Stomach (tissue), 4 donors: ENCODE data around the gene PRR16.

Source experiments
- EP300 ChIP-seq: sonication (generic); formaldehyde crosslinking; IDR thresholded peaks from one replicate; pipeline ENCODE4 v1.6.1; 2017; ENCODE audit warnings: antibody characterized with exemption
- POLR2A ChIP-seq, 4 donors: fragments of 450-650 bp; IDR thresholded peaks; one replicate each; pipeline ENCODE4 v1.6.1; 2016; ENCODE audit warnings: antibody characterized with exemption in 4 of 4, control low read depth in 2 of 4, mild to moderate bottlenecking in 1 of 4, moderate library complexity in 1 of 4
- POLR2AphosphoS5 ChIP-seq, 3 donors: sonication (generic); formaldehyde crosslinking; IDR thresholded peaks; one replicate each; pipeline ENCODE4 v1.6.1; 2016; ENCODE audit warnings: antibody characterized with exemption in 3 of 3
- TF ChIP-seq, protein P1 (sequence below), 7 experiments: fragments of 450-650 bp in 4 of 7; fragments of 200-600 bp in 3 of 7; sonication (generic) in 3 of 7; IDR thresholded peaks; one replicate each; pipeline ENCODE4 v1.5.1; 2016 to 2019; ENCODE audit warnings: antibody characterized with exemption in 7 of 7, control low read depth in 2 of 7, mild to moderate bottlenecking in 1 of 7

GRCh38 chr5:120436996-120437395, 27.1 kb upstream of the PRR16 start:
- TF ChIP-seq POLR2A (IDR thresholded peaks at IDR 0.05) (no peak), POLR2AphosphoS5 (IDR thresholded peaks at IDR 0.05) (no peak), EP300 (no peak)
- TF ChIP-seq, protein P1, sequence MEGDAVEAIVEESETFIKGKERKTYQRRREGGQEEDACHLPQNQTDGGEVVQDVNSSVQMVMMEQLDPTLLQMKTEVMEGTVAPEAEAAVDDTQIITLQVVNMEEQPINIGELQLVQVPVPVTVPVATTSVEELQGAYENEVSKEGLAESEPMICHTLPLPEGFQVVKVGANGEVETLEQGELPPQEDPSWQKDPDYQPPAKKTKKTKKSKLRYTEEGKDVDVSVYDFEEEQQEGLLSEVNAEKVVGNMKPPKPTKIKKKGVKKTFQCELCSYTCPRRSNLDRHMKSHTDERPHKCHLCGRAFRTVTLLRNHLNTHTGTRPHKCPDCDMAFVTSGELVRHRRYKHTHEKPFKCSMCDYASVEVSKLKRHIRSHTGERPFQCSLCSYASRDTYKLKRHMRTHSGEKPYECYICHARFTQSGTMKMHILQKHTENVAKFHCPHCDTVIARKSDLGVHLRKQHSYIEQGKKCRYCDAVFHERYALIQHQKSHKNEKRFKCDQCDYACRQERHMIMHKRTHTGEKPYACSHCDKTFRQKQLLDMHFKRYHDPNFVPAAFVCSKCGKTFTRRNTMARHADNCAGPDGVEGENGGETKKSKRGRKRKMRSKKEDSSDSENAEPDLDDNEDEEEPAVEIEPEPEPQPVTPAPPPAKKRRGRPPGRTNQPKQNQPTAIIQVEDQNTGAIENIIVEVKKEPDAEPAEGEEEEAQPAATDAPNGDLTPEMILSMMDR (IDR thresholded peaks at IDR 0.05): no peak
